Measurements from ENCODE around the gene GMPR.

DNA sequence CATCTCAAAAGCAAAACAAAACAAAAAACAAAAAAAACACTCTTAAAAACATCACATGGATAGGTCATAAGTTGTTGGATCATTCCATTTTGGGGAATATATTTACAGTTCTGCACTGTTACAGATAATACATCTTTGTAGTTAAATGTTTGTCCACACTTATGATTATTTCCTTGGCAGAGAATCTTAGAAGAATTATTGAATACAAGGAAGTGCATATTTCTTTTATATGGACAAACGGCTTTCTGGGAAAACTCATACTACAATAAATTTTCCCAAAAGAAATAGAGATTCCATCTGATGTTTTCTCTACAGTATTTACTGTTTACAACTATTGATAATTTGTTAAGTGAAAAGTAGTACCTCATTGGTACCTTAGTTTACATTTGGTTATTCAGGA lies 33.8 kb downstream of the GMPR start:
- no peak for TF ChIP-seq POLR2A (IDR thresholded peaks at IDR 0.05)
- TF ChIP-seq EP300 (IDR thresholded peaks at IDR 0.05): no peak
